HEK293T (cell line): Measurements from ENCODE around the gene GRID2.

Source experiments
- BHLHE40 ChIP-seq: fragments of 450-650 bp; IDR thresholded peaks from 2 replicates; pipeline ENCODE4 v1.6.1; 2016; ENCODE audit warnings: mild to moderate bottlenecking, moderate library complexity, borderline replicate concordance
- ZNF384 ChIP-seq: fragments of 450-650 bp; IDR thresholded peaks from 2 replicates; pipeline ENCODE4 v1.6.1; 2016

- TF ChIP-seq BHLHE40 (no peak), ZNF384 (no peak)
Measured at GRCh38 chr4:93152491-93152890, 848.7 kb downstream of the GRID2 start.
